GOT3 (cell line): ENCODE data around the gene GRAPL.
"Not testable (repeated sequence)": the region's sequence is repeated elsewhere in the genome, so short reads cannot be mapped to it uniquely, and the experiment has no call there.

Experiments used
- DNase-seq: peaks from one replicate; lab custom pipeline; 2025; ENCODE audit warnings: mixed read lengths; lab: John Stamatoyannopoulos, UW

GRAPL gene

DNA sequence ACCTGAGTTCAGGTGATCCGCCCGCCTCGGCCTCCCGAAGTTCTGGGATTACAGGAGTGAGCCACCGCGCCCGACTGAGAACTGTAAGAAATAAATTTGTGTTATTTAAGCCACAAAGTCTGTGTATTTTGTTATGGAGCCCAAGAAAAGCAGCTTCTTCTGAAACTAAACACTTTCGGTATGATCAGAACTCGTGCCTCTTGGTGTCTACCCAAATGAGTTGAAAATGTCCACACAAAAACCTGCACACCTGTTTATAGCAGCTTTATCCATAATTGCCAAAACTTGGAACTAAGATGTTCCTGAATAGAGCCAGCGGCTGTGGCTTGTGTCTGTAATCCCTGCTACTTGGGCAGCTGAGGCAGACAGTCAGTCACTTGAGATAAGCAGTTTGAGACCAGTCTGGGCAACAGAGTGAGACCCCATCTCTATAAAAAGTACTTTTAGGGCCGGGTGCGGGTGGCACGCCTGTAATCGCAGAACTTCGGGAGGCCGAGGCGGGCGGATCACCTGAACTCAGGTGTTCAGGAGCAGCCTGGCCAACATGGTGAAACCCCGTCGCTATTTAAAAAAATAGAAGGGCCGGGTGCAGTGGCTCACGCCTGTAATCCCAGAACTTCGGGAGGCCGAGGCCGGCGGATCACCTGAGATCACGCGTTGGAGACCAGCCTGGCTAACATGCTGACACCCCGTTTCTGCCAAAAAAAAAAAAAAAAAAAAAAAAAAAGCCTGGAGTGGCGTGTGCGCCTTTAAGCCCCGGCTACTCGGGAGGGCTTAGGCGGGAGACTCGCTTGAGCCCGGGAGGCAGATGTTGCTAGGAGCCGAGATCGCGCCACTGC is 61.7 kb downstream of the GRAPL start:
- not testable (repeated sequence) for DNase-seq

DNA sequence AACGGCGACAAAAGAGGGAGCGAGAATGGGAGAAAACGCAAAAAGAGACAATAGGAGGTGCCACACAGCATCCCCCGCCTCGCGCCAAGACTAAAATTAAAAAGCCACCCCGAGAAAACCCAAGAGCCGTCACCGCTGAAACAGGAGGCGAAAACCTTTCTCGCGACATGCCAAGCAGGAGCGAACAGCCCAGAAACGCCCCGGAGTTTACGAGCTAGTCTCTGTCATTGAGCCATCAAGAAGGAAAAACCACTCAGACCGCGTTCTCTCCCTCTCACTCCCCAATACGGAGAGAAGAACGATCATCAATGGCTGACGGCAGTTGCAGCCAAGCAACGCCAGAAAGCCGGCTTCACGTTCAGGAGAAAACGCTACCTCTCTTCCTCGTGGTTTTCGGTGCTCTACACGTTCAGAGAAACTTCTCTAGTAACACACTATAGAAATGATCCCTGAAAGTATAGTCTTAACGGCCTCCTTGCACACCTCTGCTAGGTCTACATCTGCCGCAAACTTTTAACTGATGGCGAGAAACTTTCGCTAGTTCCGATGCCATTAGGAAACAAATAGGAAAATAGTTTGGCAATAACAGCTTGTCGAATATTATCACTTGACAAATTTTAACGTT is 62.5 kb downstream of the GRAPL start:
- DNase-seq, result not testable (repeated sequence)

DNA sequence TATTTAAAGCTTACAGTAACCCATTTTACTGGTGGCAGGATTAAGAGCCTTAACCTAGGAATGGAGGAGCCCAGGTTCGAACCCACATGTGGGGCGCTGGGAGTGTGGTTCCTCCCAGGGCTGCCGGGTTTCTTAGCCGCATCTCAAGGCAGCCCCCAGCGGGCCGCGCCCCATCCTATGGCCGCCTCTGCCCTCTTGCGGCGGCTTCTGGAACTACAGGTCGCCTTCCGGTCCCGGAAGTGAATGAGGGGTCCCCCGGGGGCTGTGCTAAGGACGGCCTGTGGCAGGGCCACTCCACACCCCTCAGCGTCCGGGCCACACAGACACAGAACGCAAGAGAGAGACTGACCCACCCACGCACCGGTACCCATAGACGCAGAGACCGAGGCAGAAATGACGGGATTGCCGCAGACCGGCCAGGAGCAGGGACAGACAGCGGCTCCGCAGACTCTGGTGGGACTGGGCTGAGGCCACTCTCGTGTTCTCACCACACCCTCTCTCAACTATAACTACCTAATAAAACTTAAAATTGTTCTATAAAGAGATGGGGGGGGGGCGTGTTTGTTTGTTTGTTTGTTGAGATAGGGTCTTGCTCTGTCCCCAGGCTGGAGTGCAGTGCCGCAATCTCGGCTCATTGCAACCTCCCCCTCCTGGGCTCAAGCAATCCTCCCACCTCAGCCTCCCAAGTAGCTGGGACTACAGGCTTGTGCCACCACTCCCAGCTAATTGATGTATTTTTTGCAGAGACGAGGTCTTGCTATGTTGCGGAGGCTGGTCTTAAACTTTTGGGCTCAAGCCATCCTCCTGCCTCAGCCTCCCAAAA is 69.2 kb downstream of the GRAPL start:
- not testable (repeated sequence) for DNase-seq

GRCh38 chr17:19202448-19202847 is 75.1 kb downstream of the GRAPL start:
- not testable (repeated sequence) for DNase-seq

GRCh38 chr17:19203429-19203828 is 76.0 kb downstream of the GRAPL start:
- DNase-seq, result not testable (repeated sequence)
